Right lobe of liver (tissue), 4 donors: ENCODE results near the gene CHST8.

Experiments
- POLR2A ChIP-seq: fragments of 450-650 bp; IDR thresholded peaks from one replicate; pipeline ENCODE4 v1.6.1; 2017; ENCODE audit warnings: antibody characterized with exemption, mild to moderate bottlenecking
- TF ChIP-seq, protein P1 (sequence below), 4 donors: fragments of 200-600 bp in 3 of 4; fragments of 450-650 bp in 1 of 4; IDR thresholded peaks; one replicate each; pipeline versions ENCODE4 v1.5.1 to v1.8.0; 2016 to 2022; ENCODE audit warnings: antibody characterized with exemption in 4 of 4, mild to moderate bottlenecking in 2 of 4
- donor health status: DM: no; HTN: no; CAD: no.
- donor health status: DM: no; HTN: no; CAD: no.
- donor health status: DM: no; HTN: yes; CAD: no.

DNA sequence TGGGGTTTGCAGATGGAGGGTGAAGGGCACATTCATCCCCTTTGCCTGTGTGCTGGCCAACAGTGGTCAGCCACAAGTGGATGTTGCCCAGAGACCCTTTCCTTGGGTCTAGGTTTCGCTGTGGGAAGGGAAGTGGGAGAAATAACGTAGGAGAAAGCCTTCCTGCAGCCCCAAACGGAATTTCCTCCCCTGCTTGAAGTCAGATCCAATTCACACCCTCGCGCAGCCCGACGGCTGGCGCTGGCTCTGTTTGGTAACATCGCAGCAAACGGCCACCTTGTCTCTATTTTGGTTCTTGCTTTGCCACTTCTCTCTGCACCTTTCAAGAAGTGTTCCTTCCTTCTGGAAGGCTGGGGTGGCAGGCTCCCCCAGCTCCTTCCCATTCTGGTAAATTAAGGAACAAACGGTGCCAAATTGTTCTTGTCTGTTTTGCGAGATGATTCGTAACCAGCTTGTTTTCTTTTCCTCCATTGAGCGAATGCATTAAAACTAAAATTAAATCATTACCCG lies 45.4 kb downstream of the CHST8 start:
- TF ChIP-seq, protein P1, sequence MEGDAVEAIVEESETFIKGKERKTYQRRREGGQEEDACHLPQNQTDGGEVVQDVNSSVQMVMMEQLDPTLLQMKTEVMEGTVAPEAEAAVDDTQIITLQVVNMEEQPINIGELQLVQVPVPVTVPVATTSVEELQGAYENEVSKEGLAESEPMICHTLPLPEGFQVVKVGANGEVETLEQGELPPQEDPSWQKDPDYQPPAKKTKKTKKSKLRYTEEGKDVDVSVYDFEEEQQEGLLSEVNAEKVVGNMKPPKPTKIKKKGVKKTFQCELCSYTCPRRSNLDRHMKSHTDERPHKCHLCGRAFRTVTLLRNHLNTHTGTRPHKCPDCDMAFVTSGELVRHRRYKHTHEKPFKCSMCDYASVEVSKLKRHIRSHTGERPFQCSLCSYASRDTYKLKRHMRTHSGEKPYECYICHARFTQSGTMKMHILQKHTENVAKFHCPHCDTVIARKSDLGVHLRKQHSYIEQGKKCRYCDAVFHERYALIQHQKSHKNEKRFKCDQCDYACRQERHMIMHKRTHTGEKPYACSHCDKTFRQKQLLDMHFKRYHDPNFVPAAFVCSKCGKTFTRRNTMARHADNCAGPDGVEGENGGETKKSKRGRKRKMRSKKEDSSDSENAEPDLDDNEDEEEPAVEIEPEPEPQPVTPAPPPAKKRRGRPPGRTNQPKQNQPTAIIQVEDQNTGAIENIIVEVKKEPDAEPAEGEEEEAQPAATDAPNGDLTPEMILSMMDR (IDR thresholded peaks at IDR 0.05): no peak
- TF ChIP-seq POLR2A: no peak
